HG03139 (cell line): ENCODE results near the gene STXBP4.

Experiments used
- ATAC-seq: cut with Tn5 transposase; IDR thresholded peaks from one replicate; pipeline ENCODE4 v1.9.1; 2021; ENCODE audit not compliant: unreplicated experiment

Gene STXBP4

GRCh38 chr17:55216888-55217287, 248.3 kb downstream of the STXBP4 start:
- no peak for ATAC-seq

- no peak for ATAC-seq
These were observed 250.9 kb downstream of the STXBP4 start for GRCh38 chr17:55219459-55219858.

- no peak for ATAC-seq
These were observed 251.4 kb downstream of the STXBP4 start for GRCh38 chr17:55219934-55220333.
